ENCODE data around the gene MRPS18A.

The MRPS18A gene

DNA sequence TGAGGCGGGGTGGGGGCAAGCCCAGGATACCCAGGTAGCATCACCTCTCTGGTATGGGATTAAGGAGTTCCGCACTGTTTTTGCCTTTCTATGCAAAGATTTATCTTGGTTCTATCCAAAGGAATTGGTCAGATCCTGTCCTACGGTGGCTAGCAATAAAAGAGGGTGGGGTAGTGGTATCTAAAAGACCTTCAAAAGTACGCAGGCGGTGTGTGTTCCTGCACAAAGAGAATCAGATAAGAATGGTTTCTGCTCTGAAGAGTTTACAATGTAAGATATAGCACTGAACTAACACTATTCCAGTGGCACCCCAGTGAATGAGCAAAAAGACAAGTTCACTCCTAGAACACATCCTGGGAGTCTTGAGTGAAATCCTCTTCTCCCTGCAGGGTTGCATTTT, 6.3 kb downstream of the MRPS18A start:
- TF ChIP-seq, protein P1, sequence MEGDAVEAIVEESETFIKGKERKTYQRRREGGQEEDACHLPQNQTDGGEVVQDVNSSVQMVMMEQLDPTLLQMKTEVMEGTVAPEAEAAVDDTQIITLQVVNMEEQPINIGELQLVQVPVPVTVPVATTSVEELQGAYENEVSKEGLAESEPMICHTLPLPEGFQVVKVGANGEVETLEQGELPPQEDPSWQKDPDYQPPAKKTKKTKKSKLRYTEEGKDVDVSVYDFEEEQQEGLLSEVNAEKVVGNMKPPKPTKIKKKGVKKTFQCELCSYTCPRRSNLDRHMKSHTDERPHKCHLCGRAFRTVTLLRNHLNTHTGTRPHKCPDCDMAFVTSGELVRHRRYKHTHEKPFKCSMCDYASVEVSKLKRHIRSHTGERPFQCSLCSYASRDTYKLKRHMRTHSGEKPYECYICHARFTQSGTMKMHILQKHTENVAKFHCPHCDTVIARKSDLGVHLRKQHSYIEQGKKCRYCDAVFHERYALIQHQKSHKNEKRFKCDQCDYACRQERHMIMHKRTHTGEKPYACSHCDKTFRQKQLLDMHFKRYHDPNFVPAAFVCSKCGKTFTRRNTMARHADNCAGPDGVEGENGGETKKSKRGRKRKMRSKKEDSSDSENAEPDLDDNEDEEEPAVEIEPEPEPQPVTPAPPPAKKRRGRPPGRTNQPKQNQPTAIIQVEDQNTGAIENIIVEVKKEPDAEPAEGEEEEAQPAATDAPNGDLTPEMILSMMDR (IDR thresholded peaks at IDR 0.05; ENCODE audit: insufficient read depth, low read length, poor library complexity, severe bottlenecking), result no peak
- no peak for TF ChIP-seq EZH2phosphoT487 (conservative IDR thresholded peaks at IDR 0.05; ENCODE audit: low read length)
- no peak overlapping the region for H2AFZ ChIP-seq (ENCODE audit: low read depth, low read length, severe bottlenecking)
- no peaks in the 10 kb centered on the region for H3K9me2 ChIP-seq (replicated peaks; ENCODE audit: insufficient read depth, low read length)
- no peak overlapping the region for H3K9ac ChIP-seq (ENCODE audit: low read length)
- H4K20me1 ChIP-seq (ENCODE audit: low read depth, low read length), result peaks cover 22% of the 10 kb centered on the region
- no peak overlapping the region for H3K4me3 ChIP-seq (ENCODE audit: insufficient read depth, low read length, poor library complexity, severe bottlenecking)
- H3K79me2 ChIP-seq (ENCODE audit: insufficient read depth, low read length), result peaks cover 64% of the 10 kb centered on the region
- H3K4me2 ChIP-seq (ENCODE audit: low read depth, low read length, poor library complexity, severe bottlenecking), result no peak overlapping the region
- peaks cover 14% of the 10 kb centered on the region; the same call in 1 of the 2 replicates for H3K36me3 ChIP-seq (ENCODE audit: low read length)
- no peak overlapping the region for H3K27ac ChIP-seq (ENCODE audit: low read depth, low read length)
- no peaks in the 10 kb centered on the region for H3K9me3 ChIP-seq (ENCODE audit: insufficient read depth, low read length)
- no peaks in the 10 kb centered on the region for H3K27me3 ChIP-seq (ENCODE audit: low read length)
- H3F3A ChIP-seq (ENCODE audit: insufficient read depth), result peaks cover 28% of the 10 kb centered on the region

DNA sequence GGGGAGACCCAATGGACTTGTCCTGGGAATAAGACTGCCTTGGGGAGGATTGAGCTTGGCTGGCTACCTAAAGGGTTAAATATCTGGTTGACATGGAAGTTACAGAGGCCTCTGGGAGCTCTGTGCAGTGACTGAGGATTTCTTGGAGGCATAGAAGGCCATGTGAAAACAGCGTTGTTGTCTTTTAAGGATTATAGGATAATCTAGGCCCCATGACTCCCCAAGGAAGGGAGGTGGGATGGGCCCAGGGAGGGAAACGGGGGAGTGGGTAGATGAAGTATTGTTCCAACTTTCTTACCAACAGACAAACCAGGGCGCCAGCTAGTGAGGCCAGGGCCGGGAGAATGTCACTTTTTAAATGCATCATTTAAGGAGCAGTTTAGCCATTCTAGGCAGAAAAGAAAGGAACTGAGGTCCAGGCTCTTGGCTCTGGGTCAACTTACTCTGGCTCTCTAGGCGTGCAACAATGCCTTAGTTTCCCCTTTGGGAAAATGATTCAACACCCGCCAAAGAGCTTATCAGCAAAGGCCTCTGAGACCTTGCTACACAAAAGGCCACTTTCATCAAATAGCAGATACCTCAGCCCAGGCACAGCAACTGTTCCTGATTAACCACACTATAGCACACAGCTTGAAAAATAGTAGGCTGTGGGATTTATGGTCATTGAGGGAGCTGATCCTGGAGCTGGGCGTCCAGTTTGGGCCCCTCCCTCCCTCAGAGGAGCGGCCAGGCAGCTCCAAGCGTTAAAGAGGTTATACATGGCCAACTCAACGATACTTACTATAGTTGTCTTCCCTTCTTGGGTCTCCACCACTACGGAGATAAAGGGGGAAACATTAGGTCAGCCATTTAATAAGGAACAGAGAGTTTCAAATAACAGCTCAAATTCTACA, 7.0 kb downstream of the MRPS18A start:
- no peak overlapping the region for H3K9ac ChIP-seq (ENCODE audit: low read length)
- no peaks in the 10 kb centered on the region for H3K9me3 ChIP-seq (ENCODE audit: insufficient read depth, low read length)
- H2AFZ ChIP-seq (ENCODE audit: low read depth, low read length, severe bottlenecking), result no peak overlapping the region
- no peaks in the 10 kb centered on the region for H3K27me3 ChIP-seq (ENCODE audit: low read length)
- peaks cover 16% of the 10 kb centered on the region for H4K20me1 ChIP-seq (ENCODE audit: low read depth, low read length)
- peaks cover 14% of the 10 kb centered on the region; the same call in 1 of the 2 replicates for H3K36me3 ChIP-seq (ENCODE audit: low read length)
- TF ChIP-seq, protein P1 (IDR thresholded peaks at IDR 0.05; ENCODE audit: insufficient read depth, low read length, poor library complexity, severe bottlenecking), result no peak
- no peak for TF ChIP-seq EZH2phosphoT487 (conservative IDR thresholded peaks at IDR 0.05; ENCODE audit: low read length)
- no peak overlapping the region for H3K4me3 ChIP-seq (ENCODE audit: insufficient read depth, low read length, poor library complexity, severe bottlenecking)
- no peaks in the 10 kb centered on the region for H3K9me2 ChIP-seq (replicated peaks; ENCODE audit: insufficient read depth, low read length)
- H3K79me2 ChIP-seq (ENCODE audit: insufficient read depth, low read length), result peaks cover 56% of the 10 kb centered on the region
- H3K4me2 ChIP-seq (ENCODE audit: low read depth, low read length, poor library complexity, severe bottlenecking), result no peak overlapping the region
- peaks cover 20% of the 10 kb centered on the region for H3F3A ChIP-seq (ENCODE audit: insufficient read depth)
- H3K27ac ChIP-seq (ENCODE audit: low read depth, low read length), result no peak overlapping the region

DNA sequence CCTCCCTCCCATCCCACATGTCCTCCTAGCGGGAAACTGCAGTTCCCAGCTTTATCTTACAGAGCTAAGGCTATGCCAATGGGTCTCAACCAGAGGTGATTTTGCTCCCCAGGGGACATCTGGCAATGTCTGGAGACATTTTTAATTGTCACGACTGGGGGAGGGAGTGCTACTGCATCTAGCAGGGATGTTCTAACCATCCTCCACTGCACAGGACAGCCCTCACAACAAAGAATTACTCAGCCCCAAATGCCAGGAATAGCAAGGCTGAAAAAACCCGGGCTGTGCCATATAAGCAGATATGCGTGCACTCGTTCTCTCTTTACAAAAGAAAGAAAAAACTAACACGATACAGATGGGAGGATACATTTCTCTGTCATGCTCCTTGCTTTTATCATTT, 8.5 kb downstream of the MRPS18A start:
- Histone ChIP-seq H3K9me3 (ENCODE audit: insufficient read depth, low read length) (no peaks in the 10 kb centered on the region), H3K36me3 (ENCODE audit: low read length) (peaks cover 14% of the 10 kb centered on the region; the same call in 1 of the 2 replicates), H3F3A (ENCODE audit: insufficient read depth) (peaks cover 6% of the 10 kb centered on the region), H3K4me2 (ENCODE audit: low read depth, low read length, poor library complexity, severe bottlenecking) (no peak overlapping the region), H3K9me2 (replicated peaks; ENCODE audit: insufficient read depth, low read length) (no peaks in the 10 kb centered on the region), H3K27me3 (ENCODE audit: low read length) (no peaks in the 10 kb centered on the region), H3K27ac (ENCODE audit: low read depth, low read length) (no peak overlapping the region), H2AFZ (ENCODE audit: low read depth, low read length, severe bottlenecking) (no peak overlapping the region), H3K79me2 (ENCODE audit: insufficient read depth, low read length) (peaks cover 41% of the 10 kb centered on the region), H3K4me3 (ENCODE audit: insufficient read depth, low read length, poor library complexity, severe bottlenecking) (no peak overlapping the region), H3K9ac (ENCODE audit: low read length) (no peak overlapping the region), H4K20me1 (ENCODE audit: low read depth, low read length) (peaks cover 16% of the 10 kb centered on the region)
- TF ChIP-seq, protein P1 (IDR thresholded peaks at IDR 0.05; ENCODE audit: insufficient read depth, low read length, poor library complexity, severe bottlenecking), result no peak
- no peak for TF ChIP-seq EZH2phosphoT487 (conservative IDR thresholded peaks at IDR 0.05; ENCODE audit: low read length)
